22Rv1 (cell line): ENCODE data around the gene RPTOR.

ENCODE experiments used
- ZFX ChIP-seq: fragments of 450-650 bp; IDR thresholded peaks from 2 replicates; pipeline ENCODE4 v1.6.1; 2017; ENCODE audit warnings: antibody characterized with exemption, borderline replicate concordance
- TF ChIP-seq, protein P1 (sequence below): fragments of 450-650 bp; IDR thresholded peaks from 2 replicates; pipeline ENCODE4 v1.5.1; 2017; ENCODE audit warnings: mild to moderate bottlenecking

- TF ChIP-seq, protein P1, sequence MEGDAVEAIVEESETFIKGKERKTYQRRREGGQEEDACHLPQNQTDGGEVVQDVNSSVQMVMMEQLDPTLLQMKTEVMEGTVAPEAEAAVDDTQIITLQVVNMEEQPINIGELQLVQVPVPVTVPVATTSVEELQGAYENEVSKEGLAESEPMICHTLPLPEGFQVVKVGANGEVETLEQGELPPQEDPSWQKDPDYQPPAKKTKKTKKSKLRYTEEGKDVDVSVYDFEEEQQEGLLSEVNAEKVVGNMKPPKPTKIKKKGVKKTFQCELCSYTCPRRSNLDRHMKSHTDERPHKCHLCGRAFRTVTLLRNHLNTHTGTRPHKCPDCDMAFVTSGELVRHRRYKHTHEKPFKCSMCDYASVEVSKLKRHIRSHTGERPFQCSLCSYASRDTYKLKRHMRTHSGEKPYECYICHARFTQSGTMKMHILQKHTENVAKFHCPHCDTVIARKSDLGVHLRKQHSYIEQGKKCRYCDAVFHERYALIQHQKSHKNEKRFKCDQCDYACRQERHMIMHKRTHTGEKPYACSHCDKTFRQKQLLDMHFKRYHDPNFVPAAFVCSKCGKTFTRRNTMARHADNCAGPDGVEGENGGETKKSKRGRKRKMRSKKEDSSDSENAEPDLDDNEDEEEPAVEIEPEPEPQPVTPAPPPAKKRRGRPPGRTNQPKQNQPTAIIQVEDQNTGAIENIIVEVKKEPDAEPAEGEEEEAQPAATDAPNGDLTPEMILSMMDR: no peak
- TF ChIP-seq ZFX: no peak
These were observed 416.3 kb downstream of the RPTOR start for GRCh38 chr17:80960797-80961452.
